HuH-7 (cell line): ENCODE data around the gene KLHL25.
"Not testable (repeated sequence)": the region's sequence is repeated elsewhere in the genome, so short reads cannot be mapped to it uniquely, and the experiment has no call there.

Experiments
- DNase-seq: peaks from one replicate; pipeline ENCODE4 v3.0.0; 2011; ENCODE audit warnings: low spot score

The KLHL25 gene, protein sequence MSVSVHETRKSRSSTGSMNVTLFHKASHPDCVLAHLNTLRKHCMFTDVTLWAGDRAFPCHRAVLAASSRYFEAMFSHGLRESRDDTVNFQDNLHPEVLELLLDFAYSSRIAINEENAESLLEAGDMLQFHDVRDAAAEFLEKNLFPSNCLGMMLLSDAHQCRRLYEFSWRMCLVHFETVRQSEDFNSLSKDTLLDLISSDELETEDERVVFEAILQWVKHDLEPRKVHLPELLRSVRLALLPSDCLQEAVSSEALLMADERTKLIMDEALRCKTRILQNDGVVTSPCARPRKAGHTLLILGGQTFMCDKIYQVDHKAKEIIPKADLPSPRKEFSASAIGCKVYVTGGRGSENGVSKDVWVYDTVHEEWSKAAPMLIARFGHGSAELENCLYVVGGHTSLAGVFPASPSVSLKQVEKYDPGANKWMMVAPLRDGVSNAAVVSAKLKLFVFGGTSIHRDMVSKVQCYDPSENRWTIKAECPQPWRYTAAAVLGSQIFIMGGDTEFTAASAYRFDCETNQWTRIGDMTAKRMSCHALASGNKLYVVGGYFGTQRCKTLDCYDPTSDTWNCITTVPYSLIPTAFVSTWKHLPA

DNA sequence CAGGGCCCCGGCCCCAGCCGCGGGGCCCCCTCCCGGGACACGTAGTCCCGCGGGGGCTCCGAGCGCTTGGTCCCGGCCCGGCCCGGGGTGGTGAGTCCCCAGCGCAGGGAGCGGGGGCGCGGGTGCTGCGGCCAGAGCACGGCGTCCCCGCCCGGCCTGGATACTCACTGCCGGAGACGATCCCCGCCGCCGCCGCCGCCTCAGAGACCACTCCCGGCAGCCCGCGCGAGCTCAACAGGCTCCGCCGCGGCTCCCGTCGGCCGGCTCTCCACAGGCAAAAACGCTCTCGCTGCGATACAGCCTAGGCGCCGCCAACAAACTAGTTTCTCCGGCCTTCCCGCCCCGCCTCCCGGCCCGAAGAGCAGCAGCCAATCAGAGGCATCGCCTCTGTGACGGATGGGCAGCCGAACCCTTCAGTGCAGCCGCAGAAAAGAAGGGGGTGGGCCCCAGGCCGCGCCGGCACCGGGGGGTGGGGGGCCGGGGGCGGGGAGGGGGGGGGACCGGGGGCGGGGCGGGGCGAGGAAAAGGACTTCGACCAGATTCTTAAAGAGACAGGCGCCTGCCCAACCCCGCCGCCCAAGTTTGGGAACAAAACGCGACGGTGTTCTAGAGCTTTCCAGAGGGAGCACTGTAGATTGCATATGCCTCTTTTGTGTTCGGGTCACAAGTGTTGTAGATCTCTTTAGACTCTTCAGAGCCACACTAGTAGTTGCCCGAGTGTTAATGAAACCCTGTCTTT, at the start of gene KLHL25:
KLHL25 (minus strand) TSS at position 328 of the 739 bp plus-strand sequence. CDS start 25,115 bp downstream, outside the sequence.
- DNase-seq = peak; percentile 99

DNA sequence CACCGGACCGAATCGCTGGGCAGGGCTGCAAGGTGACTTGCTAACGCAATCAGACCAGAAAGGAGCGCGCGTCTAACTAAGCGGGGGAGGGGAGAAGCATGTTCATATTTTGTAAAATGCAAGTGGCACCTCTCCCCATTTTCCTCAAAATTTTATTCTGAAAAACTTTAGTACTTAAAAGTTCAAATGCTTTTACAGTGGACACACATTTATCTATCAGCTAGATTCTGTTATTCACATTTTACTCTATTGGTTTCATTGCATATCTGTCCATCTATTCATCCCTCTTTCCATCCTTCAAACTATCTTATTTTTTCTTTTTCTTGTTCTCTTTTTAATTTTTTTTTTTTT, 46.1 kb upstream of the KLHL25 start:
- no peak for DNase-seq

DNA sequence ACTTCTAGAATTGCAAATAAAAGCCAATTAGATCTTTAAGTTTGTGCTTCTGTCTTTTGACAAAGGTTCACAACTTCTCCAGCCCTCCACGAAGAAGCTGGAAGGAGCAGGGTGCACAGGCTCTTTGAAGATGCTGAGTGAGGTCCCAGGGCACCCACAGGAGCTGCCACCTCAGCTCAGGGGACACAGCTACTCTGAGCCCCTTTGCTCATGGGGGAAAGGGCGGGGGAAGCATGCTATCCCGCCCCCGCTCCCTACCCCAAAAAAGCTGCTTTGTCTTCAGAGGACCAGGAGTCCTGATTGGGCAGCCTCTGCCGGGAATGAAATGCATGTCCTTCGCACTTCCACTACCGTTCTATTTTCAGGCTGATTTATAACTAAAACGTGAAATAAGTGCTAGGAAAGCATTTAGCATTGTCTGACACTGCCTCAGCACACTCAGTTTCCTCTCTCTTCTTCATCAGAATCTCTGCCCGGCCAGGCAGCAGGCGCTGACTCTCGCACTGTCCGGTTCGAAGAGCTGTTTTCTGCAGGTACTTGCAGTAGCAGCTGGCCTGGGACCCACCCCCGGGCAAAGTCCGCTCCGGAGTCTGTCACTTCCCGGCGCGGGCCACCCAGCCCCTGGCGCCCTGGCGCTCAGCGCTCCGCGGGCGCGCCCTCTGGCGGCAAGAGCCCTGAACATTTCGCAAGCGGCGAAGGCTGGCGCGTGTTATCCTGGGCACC, 45.5 kb upstream of the KLHL25 start:
- peak; percentile 93 for DNase-seq

DNA sequence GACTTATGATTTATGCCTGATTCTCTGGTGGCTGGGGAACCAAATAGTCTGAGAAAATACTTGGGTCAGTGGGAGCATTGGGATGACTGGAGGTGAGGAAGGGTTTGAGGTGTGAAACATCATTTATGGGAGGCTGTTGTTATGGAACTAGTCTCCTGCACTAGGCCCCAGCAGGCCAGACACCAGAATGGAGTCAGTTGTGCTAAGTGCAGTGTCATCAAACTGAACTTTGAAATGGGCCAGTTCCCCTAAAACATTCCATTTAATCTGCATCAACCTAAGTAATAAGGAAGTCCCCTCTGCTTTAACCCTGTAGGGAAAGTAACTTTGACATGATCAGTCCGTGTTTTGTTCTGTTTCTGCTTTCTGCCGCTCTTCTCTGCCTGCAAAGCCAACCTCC, 44.9 kb upstream of the KLHL25 start:
- no peak for DNase-seq

DNA sequence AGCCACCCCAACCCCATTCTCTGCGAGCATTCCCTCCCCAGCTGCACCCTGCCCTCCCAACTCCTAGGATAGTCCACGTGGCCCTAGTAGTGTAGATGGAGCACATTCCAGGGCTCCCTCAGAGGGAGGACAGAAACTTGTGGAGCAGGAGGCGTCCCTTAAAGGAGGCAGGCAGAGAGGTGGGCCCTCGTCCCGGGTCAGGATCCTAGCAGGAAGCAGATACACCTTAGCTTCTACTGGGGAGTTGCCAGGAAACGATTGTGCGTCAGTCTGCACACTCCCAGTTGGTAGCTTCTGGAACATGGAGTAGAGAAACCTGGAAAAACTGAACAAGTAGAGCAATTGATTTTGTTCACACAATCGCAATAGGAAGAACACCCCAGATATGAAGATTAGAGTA, 43.9 kb upstream of the KLHL25 start:
- DNase-seq = no peak

DNA sequence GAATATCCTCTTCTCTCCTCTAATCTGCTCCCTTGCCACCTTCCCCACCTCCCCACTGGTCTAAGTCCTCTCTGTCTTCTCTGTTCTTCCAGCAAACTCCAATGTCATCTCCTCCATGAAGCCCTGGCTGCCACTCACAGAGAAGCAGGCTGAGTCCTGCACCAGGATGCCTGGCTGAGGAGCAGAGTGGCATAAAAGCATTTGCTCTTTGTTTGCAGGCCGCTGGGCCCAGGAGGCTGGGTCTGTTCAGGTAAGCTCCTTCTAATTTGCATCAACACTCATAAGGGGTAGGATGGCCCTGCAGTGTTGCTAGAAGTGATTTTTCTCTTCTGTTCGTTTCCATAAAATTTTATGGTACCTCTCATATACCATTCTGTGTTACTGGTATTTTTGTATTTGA, 43.2 kb upstream of the KLHL25 start:
- no peak for DNase-seq

DNA sequence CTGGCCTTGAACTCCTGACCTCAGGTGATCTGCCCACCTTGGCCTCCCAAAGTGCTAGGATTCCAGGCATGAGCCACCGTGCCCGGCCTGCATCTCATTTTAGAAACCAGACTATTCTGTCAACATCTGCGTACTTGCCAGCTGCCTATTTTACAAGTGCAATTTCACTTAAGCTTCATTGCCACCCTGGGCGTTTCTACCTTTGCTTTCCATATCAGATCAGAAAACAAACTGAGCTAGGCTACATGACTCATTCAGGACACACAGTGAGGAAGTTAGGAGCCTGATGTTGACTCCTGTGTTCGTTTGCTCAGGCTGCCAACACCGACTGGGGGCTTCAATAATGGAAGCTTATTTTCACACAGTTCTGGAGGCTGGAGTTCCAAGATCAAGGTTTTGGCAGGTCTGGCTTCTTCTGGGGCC, 42.3 kb upstream of the KLHL25 start:
- DNase-seq = peak; percentile 80

DNA sequence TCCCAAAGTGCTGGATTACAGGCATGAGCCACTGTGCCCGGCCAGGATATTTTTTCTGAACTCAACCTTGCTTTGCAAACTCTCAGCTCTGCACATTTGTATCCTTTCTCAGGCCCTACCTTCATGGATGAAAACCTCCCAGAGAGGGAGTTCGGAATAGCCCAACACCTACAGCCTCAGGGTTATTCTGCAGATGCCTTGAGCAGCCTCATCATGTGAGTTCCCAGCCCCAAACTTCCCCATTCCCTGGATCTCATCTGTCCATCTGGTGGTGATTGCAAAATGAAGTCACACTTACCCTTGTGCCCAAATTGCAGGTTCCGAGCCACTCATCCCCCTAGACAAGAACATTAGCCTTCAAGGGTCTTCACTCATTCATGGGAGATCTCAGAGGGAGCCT, 39.9 kb upstream of the KLHL25 start:
- no peak for DNase-seq

DNA sequence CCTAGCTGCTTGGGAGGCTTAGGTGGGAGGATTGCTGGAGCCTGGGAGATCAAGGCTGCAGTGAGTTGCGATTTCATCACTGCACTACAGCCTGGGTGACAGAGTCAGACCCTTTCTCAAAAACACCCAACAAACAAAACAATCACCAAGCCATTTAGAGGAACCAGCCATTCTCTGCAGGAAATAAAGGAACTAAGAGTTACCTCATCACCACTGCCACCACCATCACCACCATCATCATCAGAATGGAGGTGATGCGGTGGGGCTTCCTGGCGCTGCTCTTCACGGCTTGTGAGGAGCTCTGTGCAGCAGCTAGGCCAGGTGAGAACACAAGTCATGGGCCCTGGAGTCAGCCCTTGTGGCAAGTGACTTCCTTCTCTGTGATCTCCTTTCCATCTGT, 37.7 kb upstream of the KLHL25 start:
- DNase-seq = no peak

DNA sequence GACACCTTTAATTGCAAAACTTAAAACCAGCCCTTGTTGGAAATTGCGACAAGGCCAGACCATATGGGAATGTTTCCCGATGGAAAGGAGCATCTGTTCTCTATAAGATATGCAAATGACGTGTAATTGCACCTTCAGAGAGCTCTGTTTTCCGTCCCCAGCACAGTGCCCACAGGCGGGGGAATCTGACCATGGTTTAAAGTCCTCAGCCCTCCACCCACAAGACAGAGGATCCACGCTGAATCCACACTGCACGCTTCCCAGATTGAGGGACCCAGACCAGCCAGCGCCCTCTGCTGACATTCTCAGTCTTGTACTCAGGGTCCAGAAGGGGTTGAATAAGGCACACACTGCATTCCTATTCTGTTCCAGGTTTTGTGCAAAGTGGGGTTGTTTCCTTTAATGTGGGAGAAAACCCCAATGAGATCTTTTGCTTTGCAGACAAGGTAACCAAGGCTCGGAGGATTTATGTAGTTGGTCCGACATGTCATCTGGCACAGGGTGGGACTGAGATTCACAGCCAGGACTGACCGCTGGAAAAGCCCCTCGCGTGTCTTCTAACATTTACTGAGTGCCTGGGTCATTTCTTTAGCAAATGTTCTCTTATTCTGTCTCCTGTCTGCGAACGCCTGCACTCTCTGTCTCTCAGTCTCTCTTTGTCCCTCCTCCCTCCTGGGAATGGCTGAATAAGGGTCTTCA, 36.8 kb upstream of the KLHL25 start:
- DNase-seq = peak; percentile 74

DNA sequence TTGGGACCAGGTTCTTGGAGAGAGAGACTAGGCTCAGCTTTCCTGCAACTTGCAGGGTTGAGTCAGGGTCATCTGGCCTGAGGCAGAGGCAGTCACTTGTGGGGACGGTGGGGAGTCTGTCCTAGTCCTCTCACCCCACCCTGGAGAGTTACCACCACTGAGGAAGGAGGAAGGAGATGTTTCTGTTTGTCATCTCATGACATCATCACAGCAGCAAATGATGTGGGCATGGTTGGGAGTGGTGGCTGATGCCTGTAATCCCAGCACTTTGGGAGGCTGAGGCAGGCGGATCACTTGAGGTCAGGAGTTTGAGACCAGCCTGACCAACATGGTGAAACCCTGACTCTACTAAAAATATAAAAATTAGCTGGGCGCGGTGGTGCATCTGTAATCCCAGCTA, 35.0 kb upstream of the KLHL25 start:
- DNase-seq = not testable (repeated sequence)

DNA sequence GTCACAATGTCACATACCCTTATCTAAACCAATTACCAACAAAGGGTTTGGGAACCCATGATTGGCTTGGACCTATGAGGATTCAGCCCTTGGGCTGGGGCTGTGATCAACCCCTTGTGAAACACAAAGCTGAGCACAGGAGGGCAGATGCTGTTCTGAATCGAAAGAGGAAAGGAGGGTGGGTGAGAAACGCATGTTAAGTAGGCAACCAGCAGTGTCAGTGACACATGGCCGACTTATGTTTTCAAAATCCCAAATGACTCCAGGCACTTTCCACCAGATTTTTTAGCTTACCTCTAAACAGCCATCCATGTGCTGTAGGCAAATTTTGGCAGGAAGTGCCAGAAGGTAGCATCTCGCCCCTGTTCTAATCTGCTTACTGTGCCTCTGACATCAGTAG, 34.1 kb upstream of the KLHL25 start:
- no peak for DNase-seq

DNA sequence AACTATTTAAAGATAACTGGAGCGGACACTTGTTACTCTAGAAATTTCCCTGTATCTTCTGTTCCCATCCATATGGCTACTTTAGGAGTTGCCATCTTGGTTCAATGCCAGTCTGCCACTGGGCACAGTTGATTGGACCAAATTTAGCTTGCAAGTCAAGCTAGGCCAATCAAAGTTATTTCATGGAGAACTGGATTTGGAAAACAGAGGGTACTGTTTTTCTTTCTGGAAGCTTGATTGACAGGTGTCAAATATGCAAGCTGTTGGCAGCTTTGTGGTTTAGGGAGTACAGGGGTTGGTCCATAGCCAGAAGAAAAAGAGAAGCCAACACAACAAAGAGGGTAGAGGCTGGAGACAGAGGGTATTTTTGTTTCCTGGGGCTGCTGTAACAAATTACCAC, 33.4 kb upstream of the KLHL25 start:
- DNase-seq = no peak

DNA sequence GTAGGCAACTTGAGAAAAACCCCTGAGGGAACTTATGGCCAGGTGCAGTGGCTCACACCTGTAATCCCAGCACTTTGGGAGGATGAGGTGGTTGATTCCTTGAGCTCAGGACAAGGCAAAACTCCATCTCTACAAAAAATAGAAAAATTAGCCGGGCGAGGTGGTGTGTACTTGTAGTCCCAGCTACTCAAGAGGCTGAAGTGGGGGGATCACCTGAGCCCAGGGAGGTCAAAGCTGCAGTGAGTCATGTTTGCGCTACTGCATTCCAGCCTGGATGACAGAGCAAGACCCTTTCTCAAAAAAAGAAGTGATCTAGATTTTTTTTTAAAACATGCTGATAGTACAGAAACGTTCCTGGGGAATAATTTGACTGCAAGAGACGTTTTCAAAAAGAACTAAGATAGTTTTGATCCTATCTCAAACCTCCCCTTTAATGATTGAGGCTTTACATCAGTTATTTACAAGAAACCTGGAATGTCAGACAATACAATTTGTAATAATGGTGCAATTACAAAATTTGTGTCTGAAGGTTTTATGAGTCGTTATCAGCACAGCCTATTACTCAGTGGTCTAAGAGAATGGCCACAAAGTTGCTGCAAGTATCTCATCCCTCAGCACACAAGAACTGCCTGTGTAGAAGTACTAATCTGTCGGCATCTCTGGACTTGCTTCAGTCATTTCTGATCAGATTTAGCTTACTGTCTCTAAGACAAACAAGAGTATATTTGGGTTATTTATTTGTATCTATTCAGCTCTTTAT, 32.2 kb upstream of the KLHL25 start:
- no peak for DNase-seq

DNA sequence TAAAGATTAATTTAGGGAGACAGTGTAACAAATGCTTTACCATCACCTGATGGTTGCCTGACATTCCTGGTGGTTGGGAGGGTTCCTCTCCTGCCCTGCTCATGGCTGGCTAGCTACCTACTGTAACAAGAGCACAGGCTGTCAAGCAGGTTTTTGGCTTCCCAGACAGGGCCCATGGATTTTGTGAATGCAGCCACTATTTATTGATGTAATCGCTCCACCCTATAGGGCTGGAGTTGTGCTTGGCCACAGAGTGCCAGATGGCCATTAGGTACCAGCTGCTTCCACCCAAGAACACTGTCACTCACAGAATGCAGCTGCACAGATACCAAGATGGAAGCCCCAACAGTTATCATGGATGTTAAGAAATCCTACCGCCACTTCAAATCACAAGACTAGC, 31.0 kb upstream of the KLHL25 start:
- DNase-seq = no peak

DNA sequence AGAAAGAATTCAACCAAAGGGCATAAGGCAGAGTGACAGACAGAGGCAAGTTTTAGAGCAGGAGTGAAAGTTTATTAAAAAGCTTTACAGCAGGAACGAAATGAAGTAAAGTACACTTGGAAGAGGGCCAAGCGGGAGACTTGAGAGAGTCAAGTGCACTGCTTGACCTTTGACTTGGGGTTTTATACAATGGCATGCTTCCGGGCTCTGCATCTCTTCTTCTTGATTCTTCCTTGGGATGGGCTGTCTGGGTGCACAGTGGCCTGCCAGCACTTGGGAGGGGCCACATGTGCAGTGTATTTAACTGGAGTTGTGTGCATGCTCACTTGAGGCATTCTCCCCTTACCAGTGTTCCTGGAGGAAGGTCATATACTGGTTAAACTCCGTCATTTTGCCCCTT, 30.4 kb upstream of the KLHL25 start:
- DNase-seq = no peak

DNA sequence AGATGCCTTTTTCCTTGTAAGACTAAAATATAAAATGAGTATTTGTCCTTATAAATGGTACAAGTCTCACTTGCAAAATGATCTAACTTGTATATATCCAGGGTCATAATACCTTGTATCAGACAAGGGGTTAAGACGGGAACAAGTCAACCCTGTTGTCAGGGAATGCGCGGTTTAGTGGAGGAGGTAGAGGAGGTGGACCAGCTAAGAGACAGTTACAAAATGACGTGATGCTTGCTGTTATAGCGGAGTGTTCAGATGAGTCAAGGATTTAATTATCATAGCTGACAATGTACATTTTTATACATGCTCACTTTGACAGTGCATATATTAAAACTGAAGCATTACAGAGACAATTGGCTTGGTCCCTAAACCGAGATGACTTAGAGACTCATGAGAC, 26.8 kb upstream of the KLHL25 start:
- no peak for DNase-seq

DNA sequence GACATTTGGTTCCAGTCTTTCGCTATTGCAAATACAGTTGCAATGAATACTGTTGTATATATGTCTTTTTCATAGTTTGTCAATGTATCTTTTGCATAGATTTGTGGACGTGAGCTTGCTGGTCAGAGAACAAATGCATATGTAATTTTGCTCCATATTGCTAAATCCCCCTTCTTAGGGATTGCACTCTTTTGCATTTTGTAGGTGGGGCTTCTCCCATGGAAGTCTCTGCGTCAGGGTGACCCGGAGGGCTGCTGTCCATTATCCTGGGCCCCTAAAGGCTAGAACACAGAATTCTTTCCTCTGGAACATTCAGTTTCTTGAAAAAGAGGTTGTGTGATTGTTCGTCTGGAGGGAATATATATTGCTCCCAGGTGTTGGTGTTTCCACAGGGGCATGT, 25.2 kb upstream of the KLHL25 start:
- DNase-seq = no peak

DNA sequence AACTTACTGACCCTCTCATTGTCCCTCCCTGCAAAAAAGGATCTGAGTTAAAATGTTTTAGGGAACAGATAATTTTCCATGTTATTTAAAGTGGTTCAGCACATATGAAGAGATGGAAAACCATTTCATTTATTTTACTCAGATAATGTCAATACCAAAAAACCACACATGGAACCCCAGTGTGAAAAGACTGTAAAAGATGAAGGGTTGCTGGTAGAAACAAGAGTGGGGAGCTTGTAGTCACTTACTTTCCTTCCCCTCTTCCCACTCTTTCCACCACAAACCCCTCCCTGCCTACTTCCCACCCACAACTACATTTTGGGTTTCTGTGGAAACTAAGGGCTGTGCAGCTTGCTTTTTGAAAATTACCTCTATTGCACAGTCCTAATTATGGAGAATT, 18.5 kb upstream of the KLHL25 start:
- no peak for DNase-seq

DNA sequence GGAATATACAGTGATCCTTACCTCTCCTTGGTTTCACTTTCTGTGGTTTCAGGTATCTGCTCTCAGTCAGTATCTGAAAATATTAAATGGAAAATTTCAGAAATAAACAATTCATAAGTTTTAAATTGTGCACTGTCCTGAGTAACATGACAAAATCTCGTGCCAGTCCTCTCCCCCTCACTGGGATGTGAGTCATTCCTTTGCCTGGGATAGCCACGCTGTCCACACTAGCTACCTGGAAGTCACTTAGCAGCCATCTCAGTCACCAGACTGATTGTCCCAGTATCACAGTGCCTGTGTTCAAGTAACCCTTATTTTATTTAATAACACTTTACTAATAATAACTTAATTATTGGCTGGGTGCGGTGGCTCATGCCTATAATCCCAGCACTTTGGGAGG, 15.3 kb upstream of the KLHL25 start:
- no peak for DNase-seq

DNA sequence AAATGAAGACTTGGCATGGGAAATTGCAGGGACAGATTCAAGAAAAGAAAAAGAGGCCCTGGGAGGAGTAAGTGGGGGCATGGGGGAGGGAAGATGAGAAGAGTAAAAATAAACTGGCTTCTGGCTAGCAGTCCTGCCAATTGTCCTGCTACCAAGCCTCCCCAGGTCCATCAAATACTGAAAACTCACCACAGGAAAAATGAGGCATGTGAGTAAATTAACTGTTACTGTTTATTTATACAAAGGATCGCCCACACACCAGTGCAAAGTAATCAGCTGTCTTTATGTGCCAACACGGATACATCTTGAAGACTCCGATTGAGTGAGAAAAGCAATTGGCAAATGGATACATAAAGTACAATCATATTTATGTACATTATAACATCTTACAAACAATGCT, 10.7 kb upstream of the KLHL25 start:
- DNase-seq = no peak
